Neuronal stem cell (in vitro differentiated cells): Measurements from ENCODE around the gene GNG12.
A peak's percentile ranks its signal among the peaks of the same experiment; 100 is the strongest.

Source experiments
- DNase-seq: peaks from one replicate; pipeline ENCODE4 v3.0.0-alpha.2; 2013; ENCODE audit warnings: low spot score
- H2AFZ ChIP-seq: one replicate; pipeline ENCODE4 v1.6.1; 2013; ENCODE audit warnings: mild to moderate bottlenecking, low read length, inconsistent platforms
- H2AK5ac ChIP-seq: 2 replicates; pipeline ENCODE4 v1.6.1; 2013; ENCODE audit warnings: low read depth, mild to moderate bottlenecking, inconsistent platforms, low read length, moderate library complexity, mixed read lengths
- H2BK120ac ChIP-seq: 2 replicates; pipeline ENCODE4 v1.6.1; 2013; ENCODE audit warnings: low read depth, mild to moderate bottlenecking, inconsistent platforms, low read length, moderate library complexity, mixed read lengths
- H2BK12ac ChIP-seq: one replicate; pipeline ENCODE4 v1.6.1; 2013; ENCODE audit warnings: low read length, inconsistent platforms
- H2BK15ac ChIP-seq: 2 replicates; pipeline ENCODE4 v1.6.1; 2013; ENCODE audit warnings: mild to moderate bottlenecking, low read length, inconsistent platforms, mixed read lengths
- H2BK5ac ChIP-seq: one replicate; pipeline ENCODE4 v1.6.1; 2013; ENCODE audit warnings: inconsistent platforms, mild to moderate bottlenecking, low read length, moderate library complexity
- H3K14ac ChIP-seq: one replicate; pipeline ENCODE4 v1.6.1; 2013; ENCODE audit warnings: low read length, inconsistent platforms
- H3K18ac ChIP-seq: 2 replicates; pipeline ENCODE4 v1.6.1; 2013; ENCODE audit warnings: low read length, inconsistent platforms
- H3K23ac ChIP-seq: 2 replicates; pipeline ENCODE4 v1.6.1; 2013; ENCODE audit warnings: low read depth, mild to moderate bottlenecking, mixed read lengths, low read length, inconsistent platforms; ENCODE audit not compliant: poor library complexity
- H3K27ac ChIP-seq: replicated peaks from 3 replicates; pipeline ENCODE4 v1.5.1; 2013; ENCODE audit warnings: low read length, inconsistent platforms
- H3K27me3 ChIP-seq, 3 experiments: 2 replicates each; pipeline ENCODE4 v1.6.1; 2013; ENCODE audit warnings: low read length in 3 of 3, mild to moderate bottlenecking in 2 of 3, inconsistent platforms in 1 of 3, low read depth in 1 of 3, mixed read lengths in 1 of 3, moderate library complexity in 1 of 3; ENCODE audit not compliant: control insufficient read depth in 3 of 3, insufficient read depth in 3 of 3
- H3K36me3 ChIP-seq, 2 donors: replicated peaks in 1 of 2; 2 replicates each; pipeline ENCODE4 v1.6.1; 2013; ENCODE audit warnings: low read length in 2 of 2; ENCODE audit not compliant: control insufficient read depth in 2 of 2, insufficient read depth in 2 of 2
- H3K4ac ChIP-seq: 2 replicates; pipeline ENCODE4 v1.6.1; 2013; ENCODE audit warnings: inconsistent platforms, mild to moderate bottlenecking, low read length, moderate library complexity
- H3K4me1 ChIP-seq, 2 donors: 1 replicate in 1 of 2; 2 replicates in 1 of 2; pipeline ENCODE4 v1.6.1; 2013; ENCODE audit warnings: low read length in 2 of 2, low read depth in 1 of 2; ENCODE audit not compliant: control insufficient read depth in 2 of 2, insufficient read depth in 1 of 2
- H3K4me2 ChIP-seq: one replicate; pipeline ENCODE4 v1.6.1; 2013; ENCODE audit warnings: mild to moderate bottlenecking, low read length, inconsistent platforms; ENCODE audit not compliant: insufficient read depth, poor library complexity, severe bottlenecking
- H3K4me3 ChIP-seq, 2 donors: 2 replicates each; pipeline ENCODE4 v1.5.1; 2013; ENCODE audit warnings: low read length in 2 of 2, mild to moderate bottlenecking in 2 of 2, inconsistent platforms in 1 of 2, moderate library complexity in 1 of 2
- H3K79me1 ChIP-seq: one replicate; pipeline ENCODE4 v1.6.1; 2013; ENCODE audit warnings: low read depth, mild to moderate bottlenecking, inconsistent platforms, low read length, moderate library complexity
- H3K9ac ChIP-seq: one replicate; pipeline ENCODE4 v1.6.1; 2013; ENCODE audit warnings: mild to moderate bottlenecking, low read depth, low read length, inconsistent platforms; ENCODE audit not compliant: poor library complexity
- H3K9me3 ChIP-seq, 2 donors: replicated peaks in 1 of 2; 2 replicates each; pipeline versions ENCODE3 to v1.6.1; 2013; ENCODE audit warnings: low read length in 2 of 2, mild to moderate bottlenecking in 2 of 2, inconsistent platforms in 1 of 2, low read depth in 1 of 2, mixed read lengths in 1 of 2, moderate library complexity in 1 of 2; ENCODE audit not compliant: control insufficient read depth in 2 of 2, insufficient read depth in 1 of 2
- H4K8ac ChIP-seq: one replicate; pipeline ENCODE4 v1.6.1; 2013; ENCODE audit warnings: low read depth, mild to moderate bottlenecking, inconsistent platforms, low read length, moderate library complexity
- H4K91ac ChIP-seq: one replicate; pipeline ENCODE4 v1.6.1; 2013; ENCODE audit warnings: low read length, low read depth, mild to moderate bottlenecking, inconsistent platforms; ENCODE audit not compliant: poor library complexity
- WGBS, 2 donors: extraction: QIAGEN DNeasy Blood & Tissue Kit; methylation state at CpG; one replicate each; pipeline ENCODE4 v1.1.7; 2013; ENCODE audit warnings: missing lambda C conversion rate in 2 of 2, mixed read lengths in 1 of 2; ENCODE audit not compliant: insufficient read length in 2 of 2, insufficient replicate concordance in 1 of 2; ENCODE audit errors: extremely low coverage in 2 of 2; 5-methylcytosine and 5-hydroxymethylcytosine counted together

GNG12 gene

GRCh38 chr1:67739361-67739760 lies 93.9 kb downstream of the GNG12 start:
- no peak for DNase-seq
- no peak overlapping the region for H2BK120ac ChIP-seq
- H3K23ac ChIP-seq, result no peak overlapping the region
- H2BK12ac ChIP-seq, result no peak overlapping the region
- H3K4ac ChIP-seq, result no peak overlapping the region
- no peak overlapping the region for H3K18ac ChIP-seq
- H3K4me1 ChIP-seq, result peaks cover 9 to 11% of the 10 kb centered on the region in 2 donors
- no peaks in the 10 kb centered on the region for H3K79me1 ChIP-seq
- H3K36me3 ChIP-seq, result no peaks in the 10 kb centered on the region
- no peak overlapping the region for H3K9ac ChIP-seq
- H2AK5ac ChIP-seq, result no peak overlapping the region
- H4K91ac ChIP-seq, result no peak overlapping the region
- no peak overlapping the region for H2BK5ac ChIP-seq
- no peak overlapping the region for H3K4me2 ChIP-seq
- H3K27me3 ChIP-seq, result no peaks in the 10 kb centered on the region
- H3K14ac ChIP-seq, result no peak overlapping the region
- H3K4me3 ChIP-seq, result no peak overlapping the region
- no peak overlapping the region for H3K27ac ChIP-seq
- no peak overlapping the region for H2AFZ ChIP-seq
- H4K8ac ChIP-seq, result no peak overlapping the region
- no peak overlapping the region for H2BK15ac ChIP-seq
- H3K9me3 ChIP-seq, result no peaks in the 10 kb centered on the region
- WGBS, 2 donors, result no CpG with 5 or more reads among the region's 5 CpGs

- Histone ChIP-seq H4K8ac (no peak overlapping the region), H3K23ac (no peak overlapping the region), H2BK120ac (no peak overlapping the region), H3K27ac (no peak overlapping the region), H2BK15ac (no peak overlapping the region), H2BK5ac (no peak overlapping the region), H3K9ac (no peak overlapping the region), H3K27me3 (no peaks in the 10 kb centered on the region), H3K4me1 (peaks cover 9 to 11% of the 10 kb centered on the region in 2 donors), H3K14ac (no peak overlapping the region), H3K9me3 (no peaks in the 10 kb centered on the region), H3K18ac (no peak overlapping the region), H4K91ac (no peak overlapping the region), H2AFZ (no peak overlapping the region), H2BK12ac (no peak overlapping the region), H3K79me1 (no peaks in the 10 kb centered on the region), H2AK5ac (no peak overlapping the region), H3K4ac (no peak overlapping the region), H3K4me3 (no peak overlapping the region), H3K36me3 (no peaks in the 10 kb centered on the region), H3K4me2 (no peak overlapping the region)
- no CpG with 5 or more reads among the region's 4 CpGs for WGBS, 2 donors
- no peak for DNase-seq
These were observed 94.9 kb downstream of the GNG12 start for GRCh38 chr1:67738401-67738800.

DNA sequence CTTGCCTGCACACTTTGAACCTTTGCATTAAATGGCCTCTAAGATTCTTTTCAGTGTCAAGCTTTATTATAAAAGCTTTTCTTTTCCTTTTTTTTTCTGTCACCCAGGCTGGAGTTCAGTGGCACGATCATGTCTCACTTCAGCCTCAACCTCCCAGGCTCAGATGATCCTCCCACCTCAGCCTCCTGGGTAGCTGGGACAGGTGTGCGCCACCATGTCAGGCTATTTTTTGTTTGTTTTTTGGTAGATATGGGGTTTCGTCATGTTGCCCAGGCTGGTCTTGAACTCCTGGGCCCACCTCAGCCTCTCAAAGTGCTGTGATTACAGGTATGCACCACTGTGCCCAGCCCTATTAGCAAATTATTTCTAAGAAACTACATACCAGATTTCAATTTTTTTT lies 95.4 kb downstream of the GNG12 start:
- no peaks in the 10 kb centered on the region for H3K27me3 ChIP-seq
- no peaks in the 10 kb centered on the region for H3K79me1 ChIP-seq
- no peak overlapping the region for H2BK120ac ChIP-seq
- no peak overlapping the region for H2BK5ac ChIP-seq
- no peak overlapping the region for H3K14ac ChIP-seq
- H3K9me3 ChIP-seq, result no peaks in the 10 kb centered on the region
- DNase-seq, result no peak
- no peak overlapping the region for H4K91ac ChIP-seq
- H3K4me1 ChIP-seq, result peaks cover 10 to 11% of the 10 kb centered on the region in 2 donors
- no peak overlapping the region for H3K18ac ChIP-seq
- H3K4ac ChIP-seq, result no peak overlapping the region
- H2BK12ac ChIP-seq, result no peak overlapping the region
- H2AFZ ChIP-seq, result no peak overlapping the region
- no peak overlapping the region for H3K27ac ChIP-seq
- H4K8ac ChIP-seq, result no peak overlapping the region
- WGBS, 2 donors, result no CpG with 5 or more reads among the region's 3 CpGs
- no peak overlapping the region for H3K4me3 ChIP-seq
- H3K36me3 ChIP-seq, result no peaks in the 10 kb centered on the region
- H2AK5ac ChIP-seq, result no peak overlapping the region
- no peak overlapping the region for H3K4me2 ChIP-seq
- H2BK15ac ChIP-seq, result no peak overlapping the region
- no peak overlapping the region for H3K23ac ChIP-seq
- no peak overlapping the region for H3K9ac ChIP-seq

GRCh38 chr1:67736750-67737149 lies 96.5 kb downstream of the GNG12 start:
- H2BK15ac ChIP-seq, result no peak overlapping the region
- no peaks in the 10 kb centered on the region for H3K36me3 ChIP-seq
- DNase-seq, result no peak
- no peaks in the 10 kb centered on the region for H3K9me3 ChIP-seq
- no peak overlapping the region for H3K4me3 ChIP-seq
- no peak overlapping the region for H4K91ac ChIP-seq
- H3K4me1 ChIP-seq, result peaks cover 10 to 11% of the 10 kb centered on the region in 2 donors
- no CpG with 5 or more reads among the region's 3 CpGs for WGBS, 2 donors
- H2AFZ ChIP-seq, result peak overlapping the region; percentile 98
- no peak overlapping the region for H3K23ac ChIP-seq
- H3K27me3 ChIP-seq, result no peaks in the 10 kb centered on the region
- H3K79me1 ChIP-seq, result no peaks in the 10 kb centered on the region
- no peak overlapping the region for H3K27ac ChIP-seq
- no peak overlapping the region for H4K8ac ChIP-seq
- H3K14ac ChIP-seq, result no peak overlapping the region
- no peak overlapping the region for H3K4me2 ChIP-seq
- no peak overlapping the region for H3K4ac ChIP-seq
- no peak overlapping the region for H3K9ac ChIP-seq
- H2BK5ac ChIP-seq, result no peak overlapping the region
- no peak overlapping the region for H3K18ac ChIP-seq
- H2BK120ac ChIP-seq, result no peak overlapping the region
- no peak overlapping the region for H2AK5ac ChIP-seq
- no peak overlapping the region for H2BK12ac ChIP-seq
